SK-N-SH treated with all-trans-retinoic acid at 6 μM for 48 hours (cell line): ENCODE results near the gene TIMM13.

Source experiments
- ATAC-seq: fragments of 200-7000 bp; cut with Tn5 transposase; 3 replicates; pipeline ENCODE4 v1.9.1; 2020; ENCODE audit warnings: mild to moderate bottlenecking, moderate library complexity
- BACH2 ChIP-seq: fragments of 250-450 bp; sonication (Bioruptor Pico); IDR thresholded peaks from 2 replicates; pipeline ENCODE4 v1.9.0; 2021; ENCODE audit warnings: mild to moderate bottlenecking, borderline replicate concordance
- CREB5 ChIP-seq: fragments of 250-450 bp; sonication (Bioruptor Pico); IDR thresholded peaks from 2 replicates; pipeline ENCODE4 v1.5.1; 2020; ENCODE audit warnings: low read depth, mild to moderate bottlenecking, moderate library complexity
- CSDC2 ChIP-seq: fragments of 250-450 bp; sonication (Bioruptor Pico); IDR thresholded peaks from 2 replicates; pipeline ENCODE4 v1.5.0; 2020; ENCODE audit warnings: mild to moderate bottlenecking, moderate library complexity
- CSRNP3 ChIP-seq: fragments of 250-450 bp; sonication (Bioruptor Pico); IDR thresholded peaks from 2 replicates; pipeline ENCODE4 v1.5.1; 2021; ENCODE audit warnings: mild to moderate bottlenecking, moderate library complexity
- ESRRG ChIP-seq: fragments of 250-450 bp; sonication (Bioruptor Pico); IDR thresholded peaks from 2 replicates; pipeline ENCODE4 v1.6.1; 2021; ENCODE audit warnings: mild to moderate bottlenecking
- GLIS3 ChIP-seq: fragments of 250-450 bp; sonication (Bioruptor Pico); IDR thresholded peaks from 2 replicates; pipeline ENCODE4 v1.5.0; 2020; ENCODE audit warnings: mild to moderate bottlenecking, moderate library complexity
- ISL1 ChIP-seq: fragments of 250-450 bp; sonication (Bioruptor Pico); IDR thresholded peaks from 2 replicates; pipeline ENCODE4 v2.1.2; 2022; ENCODE audit warnings: mild to moderate bottlenecking, moderate library complexity
- OSR1 ChIP-seq: fragments of 250-450 bp; sonication (Bioruptor Pico); IDR thresholded peaks from 2 replicates; pipeline ENCODE4 v1.8.0; 2022; ENCODE audit warnings: moderate library complexity, mild to moderate bottlenecking, inconsistent platforms
- PPARA ChIP-seq: fragments of 250-450 bp; sonication (Bioruptor Pico); IDR thresholded peaks from 2 replicates; pipeline ENCODE4 v1.5.0; 2020; ENCODE audit warnings: mild to moderate bottlenecking, borderline replicate concordance
- RARB ChIP-seq: fragments of 250-450 bp; sonication (Bioruptor Pico); IDR thresholded peaks from 2 replicates; pipeline ENCODE4 v1.8.0; 2021; ENCODE audit warnings: mild to moderate bottlenecking, moderate library complexity
- SNAI2 ChIP-seq: fragments of 250-450 bp; sonication (Bioruptor Pico); IDR thresholded peaks from 2 replicates; pipeline ENCODE4 v1.5.0; 2020; ENCODE audit warnings: mild to moderate bottlenecking, moderate library complexity
- TCF4 ChIP-seq: fragments of 250-450 bp; sonication (Bioruptor Pico); IDR thresholded peaks from 2 replicates; pipeline ENCODE4 v1.8.0; 2021; ENCODE audit warnings: mild to moderate bottlenecking, moderate library complexity, borderline replicate concordance
- TOX ChIP-seq: fragments of 250-450 bp; sonication (Bioruptor Pico); IDR thresholded peaks from 2 replicates; pipeline ENCODE4 v1.8.0; 2021; ENCODE audit warnings: mild to moderate bottlenecking, moderate library complexity, borderline replicate concordance
- TSHZ2 ChIP-seq: fragments of 250-450 bp; sonication (Bioruptor Pico); IDR thresholded peaks from 2 replicates; pipeline ENCODE4 v1.5.0; 2020; ENCODE audit warnings: mild to moderate bottlenecking, moderate library complexity
- ZFP3 ChIP-seq: fragments of 250-450 bp; sonication (Bioruptor Pico); IDR thresholded peaks from 2 replicates; pipeline ENCODE4 v1.5.0; 2020; ENCODE audit warnings: mild to moderate bottlenecking, moderate library complexity
- ZFP30 ChIP-seq: fragments of 450-650 bp; formaldehyde crosslinking; IDR thresholded peaks from 2 replicates; pipeline ENCODE4 v1.5.0; 2022; ENCODE audit warnings: mild to moderate bottlenecking, moderate library complexity
- ZNF565 ChIP-seq: fragments of 450-650 bp; formaldehyde crosslinking; conservative IDR thresholded peaks from 2 replicates; pipeline ENCODE4 v1.5.0; 2020; ENCODE audit warnings: low read depth, mild to moderate bottlenecking, moderate library complexity
- ZNF70 ChIP-seq: fragments of 450-650 bp; formaldehyde crosslinking; IDR thresholded peaks from 2 replicates; pipeline ENCODE4 v1.5.0; 2020; ENCODE audit warnings: mild to moderate bottlenecking, moderate library complexity
- ZNF8 ChIP-seq: fragments of 450-650 bp; formaldehyde crosslinking; IDR thresholded peaks from 2 replicates; pipeline ENCODE4 v1.5.0; 2020; ENCODE audit warnings: mild to moderate bottlenecking, moderate library complexity

The TIMM13 gene

GRCh38 chr19:2458054-2458453 is 30.7 kb upstream of the TIMM13 start:
- TF ChIP-seq ZNF8 (CRISPR knock-in tag) (no peak), ZNF565 (no peak), ZFP3 (CRISPR knock-in tag) (no peak), ISL1 (CRISPR knock-in tag) (no peak), GLIS3 (CRISPR knock-in tag) (no peak), CREB5 (CRISPR knock-in tag) (no peak), OSR1 (CRISPR knock-in tag) (no peak), TCF4 (CRISPR knock-in tag) (no peak), CSDC2 (CRISPR knock-in tag) (no peak), CSRNP3 (CRISPR knock-in tag) (no peak), ZNF70 (CRISPR knock-in tag) (no peak), TSHZ2 (CRISPR knock-in tag) (no peak), PPARA (CRISPR knock-in tag) (no peak)
- TF ChIP-seq, all 23 proteins: peak for 0
- ATAC-seq: no peak

GRCh38 chr19:2457394-2458037 is 30.1 kb upstream of the TIMM13 start:
- ATAC-seq: no peak
- TF ChIP-seq SNAI2 (CRISPR knock-in tag) (no peak), TOX (CRISPR knock-in tag) (no peak), GLIS3 (CRISPR knock-in tag) (no peak), TSHZ2 (CRISPR knock-in tag) (no peak), ZNF565 (no peak), ESRRG (CRISPR knock-in tag) (no peak), BACH2 (CRISPR knock-in tag) (no peak), TCF4 (CRISPR knock-in tag) (no peak)

- peak; percentile 60 for ATAC-seq
- TF ChIP-seq GLIS3 (CRISPR knock-in tag) (no peak), CREB5 (CRISPR knock-in tag) (no peak), RARB (CRISPR knock-in tag) (no peak), CSRNP3 (CRISPR knock-in tag) (no peak), ZNF70 (CRISPR knock-in tag) (no peak), ZFP30 (CRISPR knock-in tag) (no peak), ZFP3 (CRISPR knock-in tag) (no peak), CSDC2 (CRISPR knock-in tag) (no peak), ZNF565 (no peak), TSHZ2 (CRISPR knock-in tag) (no peak), OSR1 (CRISPR knock-in tag) (no peak), ISL1 (CRISPR knock-in tag) (no peak), TOX (CRISPR knock-in tag) (no peak), ESRRG (CRISPR knock-in tag) (no peak), SNAI2 (CRISPR knock-in tag) (no peak), BACH2 (CRISPR knock-in tag) (no peak), TCF4 (CRISPR knock-in tag) (no peak), PPARA (CRISPR knock-in tag) (no peak)
These were observed 28.6 kb upstream of the TIMM13 start for GRCh38 chr19:2455851-2456570.
